NCI-H82 treated with DMSO at 0.1 percent for 48 hours (cell line): Measurements from ENCODE around the gene CNGA3.
"Not testable (repeated sequence)": the region's sequence is repeated elsewhere in the genome, so short reads cannot be mapped to it uniquely, and the experiment has no call there.

ENCODE experiments used
- DNase-seq: peaks from one replicate; lab custom pipeline; 2025; ENCODE audit not compliant: unreplicated experiment; lab: John Stamatoyannopoulos, UW

CNGA3 gene

GRCh38 chr2:98395977-98396376, 49.7 kb downstream of the CNGA3 start:
- no peak for DNase-seq

GRCh38 chr2:98396745-98397355, 50.6 kb downstream of the CNGA3 start:
- no peak for DNase-seq

- DNase-seq, result no peak
Observed at GRCh38 chr2:98399140-98399539, 52.9 kb downstream of the CNGA3 start.

GRCh38 chr2:98403878-98404277, 57.6 kb downstream of the CNGA3 start:
- DNase-seq, result no peak

- DNase-seq, result no peak
Observed at GRCh38 chr2:98404556-98405250, 58.4 kb downstream of the CNGA3 start.

- no peak for DNase-seq
Observed at GRCh38 chr2:98405301-98405700, 59.0 kb downstream of the CNGA3 start.

GRCh38 chr2:98408155-98408554, 61.9 kb downstream of the CNGA3 start:
- no peak for DNase-seq

GRCh38 chr2:98412751-98413458, 66.6 kb downstream of the CNGA3 start:
- DNase-seq, result peak; percentile 69

- not testable (repeated sequence) for DNase-seq
Observed at GRCh38 chr2:98414246-98414645, 68.0 kb downstream of the CNGA3 start.

- not testable (repeated sequence) for DNase-seq
Observed at GRCh38 chr2:98415719-98416248, 69.5 kb downstream of the CNGA3 start.

GRCh38 chr2:98416383-98417159, 70.3 kb downstream of the CNGA3 start:
- no peak for DNase-seq

- DNase-seq, result no peak
Observed at GRCh38 chr2:98419544-98419943, 73.3 kb downstream of the CNGA3 start.

GRCh38 chr2:98419977-98420725, 73.9 kb downstream of the CNGA3 start:
- no peak for DNase-seq

GRCh38 chr2:98422449-98422848, 76.2 kb downstream of the CNGA3 start:
- DNase-seq, result no peak

- no peak for DNase-seq
Observed at GRCh38 chr2:98426771-98427170, 80.5 kb downstream of the CNGA3 start.

GRCh38 chr2:98432145-98432544, 85.9 kb downstream of the CNGA3 start:
- DNase-seq, result no peak

GRCh38 chr2:98433363-98433964, 87.2 kb downstream of the CNGA3 start:
- DNase-seq, result no peak

GRCh38 chr2:98434492-98434891, 88.2 kb downstream of the CNGA3 start:
- no peak for DNase-seq

- DNase-seq, result not testable (repeated sequence)
Observed at GRCh38 chr2:98435670-98436069, 89.4 kb downstream of the CNGA3 start.

- DNase-seq, result no peak
Observed at GRCh38 chr2:98436734-98437133, 90.5 kb downstream of the CNGA3 start.
